Measurements from ENCODE around the gene KLHL29. TPM values are rescaled to one million over a fixed set of nuclear protein-coding genes. Genes with fewer than 3 reads are reported as not detected.

Gene KLHL29
- total RNA-seq, 1 donor from 2014 or later: 8.0 TPM

DNA sequence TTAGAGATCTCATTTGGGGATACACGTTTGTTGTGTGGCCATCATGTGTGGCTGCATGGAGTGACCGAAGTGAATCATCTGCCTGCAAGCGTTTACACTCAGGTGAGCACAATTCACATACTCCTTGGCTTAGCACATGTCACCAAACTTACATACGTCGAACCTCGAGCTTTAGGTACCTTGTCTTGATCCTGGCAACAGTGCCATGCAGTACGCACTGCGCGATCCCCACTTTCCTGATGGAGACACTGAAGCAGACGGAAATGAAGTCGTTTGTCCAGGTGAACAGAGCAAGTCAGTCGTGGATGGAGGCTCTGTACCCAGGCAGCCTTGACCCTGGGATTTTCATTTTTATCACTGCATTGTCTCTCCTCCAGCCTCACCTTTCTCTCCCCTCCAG lies 32.3 kb downstream of the KLHL29 start:
- H3K27ac Mint-ChIP-seq (ENCODE audit: unreplicated experiment): no peak overlapping the region
- H3K4me1 Mint-ChIP-seq (ENCODE audit: low read depth): peaks cover 26% of the 10 kb centered on the region
- no peak for DNase-seq (ENCODE audit: low spot score)

DNA sequence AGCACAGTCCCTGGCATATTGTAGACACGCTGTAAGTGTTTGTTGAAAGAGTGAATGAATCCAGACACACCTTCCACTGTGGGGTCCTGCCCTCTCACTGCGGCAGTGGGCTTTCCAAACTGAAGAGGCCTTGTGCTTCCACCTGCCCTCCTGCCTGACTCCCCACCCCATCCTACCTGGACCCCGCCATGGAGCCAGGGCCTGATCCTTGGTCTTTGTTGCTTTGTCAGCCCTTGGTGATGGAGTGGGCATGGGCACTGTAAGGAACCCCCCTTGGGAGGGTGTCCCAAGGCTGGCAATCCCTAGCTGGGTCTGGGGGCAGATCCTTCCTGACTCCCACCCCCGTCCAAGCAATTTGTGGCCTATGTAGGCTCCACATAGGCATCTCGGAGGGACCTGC lies 33.1 kb downstream of the KLHL29 start:
- Mint-ChIP-seq H3K36me3 (ENCODE audit: low read depth) (no peaks in the 10 kb centered on the region), H3K4me1 (ENCODE audit: low read depth) (peaks cover 18% of the 10 kb centered on the region), H3K4me3 (ENCODE audit: unreplicated experiment) (no peak overlapping the region), H3K27ac (ENCODE audit: unreplicated experiment) (no peak overlapping the region), H3K27me3 (ENCODE audit: low read depth) (no peaks in the 10 kb centered on the region), H3K9me3 (ENCODE audit: low read depth) (no peaks in the 10 kb centered on the region)
- TF ChIP-seq, protein P1, sequence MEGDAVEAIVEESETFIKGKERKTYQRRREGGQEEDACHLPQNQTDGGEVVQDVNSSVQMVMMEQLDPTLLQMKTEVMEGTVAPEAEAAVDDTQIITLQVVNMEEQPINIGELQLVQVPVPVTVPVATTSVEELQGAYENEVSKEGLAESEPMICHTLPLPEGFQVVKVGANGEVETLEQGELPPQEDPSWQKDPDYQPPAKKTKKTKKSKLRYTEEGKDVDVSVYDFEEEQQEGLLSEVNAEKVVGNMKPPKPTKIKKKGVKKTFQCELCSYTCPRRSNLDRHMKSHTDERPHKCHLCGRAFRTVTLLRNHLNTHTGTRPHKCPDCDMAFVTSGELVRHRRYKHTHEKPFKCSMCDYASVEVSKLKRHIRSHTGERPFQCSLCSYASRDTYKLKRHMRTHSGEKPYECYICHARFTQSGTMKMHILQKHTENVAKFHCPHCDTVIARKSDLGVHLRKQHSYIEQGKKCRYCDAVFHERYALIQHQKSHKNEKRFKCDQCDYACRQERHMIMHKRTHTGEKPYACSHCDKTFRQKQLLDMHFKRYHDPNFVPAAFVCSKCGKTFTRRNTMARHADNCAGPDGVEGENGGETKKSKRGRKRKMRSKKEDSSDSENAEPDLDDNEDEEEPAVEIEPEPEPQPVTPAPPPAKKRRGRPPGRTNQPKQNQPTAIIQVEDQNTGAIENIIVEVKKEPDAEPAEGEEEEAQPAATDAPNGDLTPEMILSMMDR (IDR thresholded peaks at IDR 0.05): no peak
- no peak for DNase-seq (ENCODE audit: low spot score)

More for the DNA sequence above, 32.3 kb downstream of the KLHL29 start:
- Mint-ChIP-seq H3K36me3 (ENCODE audit: low read depth) (peaks cover under 1% of the 10 kb centered on the region), H3K9me3 (ENCODE audit: low read depth) (no peaks in the 10 kb centered on the region), H3K27me3 (ENCODE audit: low read depth) (no peaks in the 10 kb centered on the region), H3K4me3 (ENCODE audit: unreplicated experiment) (no peak overlapping the region)
- TF ChIP-seq, protein P1 (IDR thresholded peaks at IDR 0.05): no peak

DNA sequence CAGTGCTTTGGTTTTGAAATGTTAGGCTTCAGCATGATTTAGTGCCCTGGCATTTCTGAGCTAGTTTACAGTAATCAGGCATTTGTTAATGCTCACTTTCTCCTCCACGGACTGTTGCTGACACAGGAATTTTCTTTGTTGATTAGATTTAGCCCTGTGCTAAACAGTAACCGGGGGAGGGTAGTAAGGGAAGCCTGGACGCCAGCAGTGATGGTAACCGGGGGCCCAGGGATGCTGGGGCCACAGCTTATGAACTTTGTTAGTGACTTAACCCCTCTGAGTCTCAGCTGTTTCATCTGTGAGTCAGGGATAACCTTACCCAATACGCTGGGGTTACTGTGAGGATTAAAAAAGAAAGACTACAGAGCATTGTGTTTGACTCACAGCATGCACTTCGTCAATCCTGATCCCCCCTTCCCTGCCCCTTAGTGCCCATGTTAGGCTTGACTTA lies 33.5 kb downstream of the KLHL29 start:
- peaks cover 14% of the 10 kb centered on the region for H3K4me1 Mint-ChIP-seq (ENCODE audit: low read depth)
- no peak overlapping the region for H3K27ac Mint-ChIP-seq (ENCODE audit: unreplicated experiment)
- no peaks in the 10 kb centered on the region for H3K27me3 Mint-ChIP-seq (ENCODE audit: low read depth)
- H3K9me3 Mint-ChIP-seq (ENCODE audit: low read depth): no peaks in the 10 kb centered on the region
- H3K4me3 Mint-ChIP-seq (ENCODE audit: unreplicated experiment): no peak overlapping the region
- no peaks in the 10 kb centered on the region for H3K36me3 Mint-ChIP-seq (ENCODE audit: low read depth)
- no peak for DNase-seq (ENCODE audit: low spot score)
- TF ChIP-seq, protein P1 (IDR thresholded peaks at IDR 0.05): no peak

DNA sequence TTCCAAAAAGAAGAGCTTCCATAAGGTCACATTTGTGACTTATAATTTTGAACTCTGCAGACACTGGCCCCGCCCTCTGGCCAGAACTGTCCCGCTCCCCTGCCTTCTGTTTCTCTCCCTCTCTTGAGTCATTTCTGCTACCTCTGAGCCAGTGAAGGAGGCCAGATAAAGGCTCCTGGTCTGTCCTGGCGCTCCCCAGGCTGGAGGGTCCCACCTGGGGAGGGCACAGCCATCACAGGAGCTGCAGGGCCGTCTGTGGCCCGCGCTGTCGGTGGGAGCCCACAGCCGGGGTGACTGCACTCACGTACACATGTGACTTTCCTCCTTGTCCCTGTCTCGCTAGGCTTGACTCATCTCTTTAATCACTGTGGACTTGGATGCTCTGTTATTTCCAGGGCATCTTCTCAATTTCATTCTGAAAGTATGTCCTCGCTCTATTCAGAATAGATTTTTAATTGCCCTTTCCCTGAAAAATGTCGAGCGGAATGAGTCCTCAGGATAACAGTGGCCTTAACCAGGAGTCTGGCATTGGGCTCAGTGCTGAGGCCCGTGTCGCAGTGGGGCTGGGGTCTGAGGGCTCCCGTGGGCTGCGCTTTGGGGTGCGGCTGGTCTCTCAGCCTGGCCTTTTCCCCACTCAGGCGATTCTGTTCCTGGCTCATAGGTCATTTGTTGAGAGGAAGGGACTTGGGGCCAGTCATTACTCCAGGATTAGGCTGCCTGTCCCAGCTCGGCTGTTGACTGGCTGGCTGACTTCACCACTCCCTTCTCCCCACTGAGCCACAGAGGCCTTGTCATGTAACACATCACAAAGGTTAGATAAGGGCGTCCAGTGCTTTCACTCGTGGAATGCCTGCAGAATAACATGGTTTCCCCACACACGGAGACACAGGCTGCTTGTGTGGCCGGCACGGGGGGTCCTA lies 34.5 kb downstream of the KLHL29 start:
- TF ChIP-seq, protein P1 (IDR thresholded peaks at IDR 0.05): no peak
- Mint-ChIP-seq H3K27me3 (ENCODE audit: low read depth) (no peaks in the 10 kb centered on the region), H3K4me1 (ENCODE audit: low read depth) (peaks cover 9% of the 10 kb centered on the region), H3K36me3 (ENCODE audit: low read depth) (no peaks in the 10 kb centered on the region), H3K4me3 (ENCODE audit: unreplicated experiment) (no peak overlapping the region), H3K27ac (ENCODE audit: unreplicated experiment) (no peak overlapping the region), H3K9me3 (ENCODE audit: low read depth) (no peaks in the 10 kb centered on the region)
- no peak for DNase-seq (ENCODE audit: low spot score)

DNA sequence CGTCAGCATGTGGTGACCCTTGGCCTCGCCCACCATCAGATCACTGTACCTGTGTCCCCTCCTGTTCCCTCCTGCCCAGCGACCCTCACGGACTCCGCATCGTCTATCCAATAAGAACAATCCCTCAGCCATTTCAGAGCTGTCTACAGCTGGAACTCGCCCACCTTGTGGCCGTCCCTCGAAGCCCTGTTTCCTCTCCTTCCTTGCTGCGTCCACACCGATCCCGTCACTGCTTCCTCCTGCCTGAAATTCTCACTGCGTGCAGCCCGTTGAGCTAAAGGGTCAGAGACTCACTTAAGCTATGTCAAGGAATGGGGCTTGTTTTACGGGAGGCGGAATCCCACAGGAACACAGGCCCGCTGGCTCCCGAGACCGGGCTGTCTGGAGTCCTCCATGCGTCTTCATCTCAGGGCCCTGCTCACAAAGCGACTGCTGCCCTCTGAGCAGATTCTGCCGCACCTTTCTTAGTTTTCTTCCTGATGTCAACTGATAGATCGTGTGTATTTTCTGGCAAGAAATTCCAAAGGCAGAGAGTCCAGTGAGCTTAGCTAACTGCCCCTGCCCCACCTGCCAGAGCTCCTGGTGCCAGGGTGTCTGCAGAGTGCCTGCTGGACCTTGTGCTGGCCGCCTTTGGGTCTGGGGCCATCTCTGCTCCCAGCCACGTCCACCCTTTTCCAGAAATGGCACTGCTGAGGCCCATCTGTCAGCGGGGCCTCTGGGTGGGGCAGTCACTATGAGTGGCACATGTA lies 35.3 kb downstream of the KLHL29 start:
- Mint-ChIP-seq H3K4me1 (ENCODE audit: low read depth) (peaks cover 6% of the 10 kb centered on the region), H3K36me3 (ENCODE audit: low read depth) (no peaks in the 10 kb centered on the region), H3K27ac (ENCODE audit: unreplicated experiment) (no peak overlapping the region), H3K9me3 (ENCODE audit: low read depth) (no peaks in the 10 kb centered on the region), H3K4me3 (ENCODE audit: unreplicated experiment) (no peak overlapping the region), H3K27me3 (ENCODE audit: low read depth) (no peaks in the 10 kb centered on the region)
- DNase-seq (ENCODE audit: low spot score): no peak
- TF ChIP-seq, protein P1 (IDR thresholded peaks at IDR 0.05): no peak

Data from chondrocyte (in vitro differentiated cells).